HS-5 (cell line): Measurements from ENCODE around the gene LENEP.

Experiments used
- DNase-seq: peaks from one replicate; pipeline ENCODE4 v3.0.0-alpha.2; 2012; ENCODE audit warnings: low read depth

LENEP gene

GRCh38 chr1:155011437-155012025 is 18.1 kb downstream of the LENEP start:
- no peak for DNase-seq

GRCh38 chr1:155012026-155012546 is 18.7 kb downstream of the LENEP start:
- DNase-seq = no peak

GRCh38 chr1:155012776-155013602 is 19.6 kb downstream of the LENEP start:
- no peak for DNase-seq

- DNase-seq = no peak
These were observed 20.2 kb downstream of the LENEP start for GRCh38 chr1:155013632-155014031.

GRCh38 chr1:155014709-155015508 is 21.5 kb downstream of the LENEP start:
- no peak for DNase-seq

- no peak for DNase-seq
These were observed 22.3 kb downstream of the LENEP start for GRCh38 chr1:155015527-155016230.

GRCh38 chr1:155016231-155016831 is 22.9 kb downstream of the LENEP start:
- no peak for DNase-seq

GRCh38 chr1:155017041-155017945 is 23.9 kb downstream of the LENEP start:
- peak; percentile 58 for DNase-seq

- DNase-seq = no peak
These were observed 24.5 kb downstream of the LENEP start for GRCh38 chr1:155017946-155018316.

- no peak for DNase-seq
These were observed 25.4 kb downstream of the LENEP start for GRCh38 chr1:155018617-155019348.

GRCh38 chr1:155019377-155020245 is 26.2 kb downstream of the LENEP start:
- DNase-seq = no peak

GRCh38 chr1:155022136-155022926 is 28.9 kb downstream of the LENEP start:
- no peak for DNase-seq

- DNase-seq = no peak
These were observed 29.5 kb downstream of the LENEP start for GRCh38 chr1:155022927-155023236.

- DNase-seq = no peak
These were observed 30.2 kb downstream of the LENEP start for GRCh38 chr1:155023627-155024026.

- no peak for DNase-seq
These were observed 30.9 kb downstream of the LENEP start for GRCh38 chr1:155024315-155024714.

GRCh38 chr1:155026154-155026553 is 32.8 kb downstream of the LENEP start:
- DNase-seq = no peak

- no peak for DNase-seq
These were observed 33.2 kb downstream of the LENEP start for GRCh38 chr1:155026588-155026987.
